ENCODE measurements around the gene PDE3B. TPM values are rescaled to one million over a fixed set of nuclear protein-coding genes. Genes with fewer than 3 reads are reported as not detected.
"Not testable (repeated sequence)": the region's sequence is repeated elsewhere in the genome, so short reads cannot be mapped to it uniquely, and the experiment has no call there.

Gene PDE3B
- polyA plus RNA-seq, 3 donors = 4.0 to 6.0 (median 5.2) TPM

- peak overlapping the region; percentile 90 to 97 (median 94) for H3K27ac Mint-ChIP-seq
These were observed 17.9 kb upstream of the PDE3B start for GRCh38 chr11:14625586-14626205.

GRCh38 chr11:14626650-14627049, 17.0 kb upstream of the PDE3B start:
- peak overlapping the region; percentile 72 to 97 (median 92) for H3K27ac Mint-ChIP-seq
- H3K27me3 Mint-ChIP-seq (ENCODE audit: low read depth in 3 of 3) = no peaks in the 10 kb centered on the region
- Histone ChIP-seq H3K27ac (ENCODE audit: low read depth in 1 of 2, low read length in 2 of 2) (peak overlapping the region in 1 of 2 donors; percentile 89), H3K9me3 (replicated peaks in 1 of 2; ENCODE audit: control insufficient read depth in 1 of 2, insufficient read depth in 1 of 2, low read length in 2 of 2) (no peaks in the 10 kb centered on the region), H3K9ac (ENCODE audit: insufficient read depth, low read length, poor library complexity, severe bottlenecking) (no peak overlapping the region), H3K4me1 (ENCODE audit: control insufficient read depth in 1 of 2, insufficient read depth in 2 of 2, low read length in 2 of 2) (peaks cover 38 to 50% of the 10 kb centered on the region in 2 donors), H3K4me2 (replicated peaks; ENCODE audit: extremely low read depth, low read length, poor library complexity, severe bottlenecking) (peak overlapping the region; percentile 79), H3K36me3 (replicated peaks in 1 of 2; ENCODE audit: control insufficient read depth in 1 of 2, insufficient read depth in 2 of 2, low read length in 2 of 2) (no peaks in the 10 kb centered on the region), H4K20me1 (ENCODE audit: insufficient read depth, low read length) (no peaks in the 10 kb centered on the region), H2AFZ (ENCODE audit: insufficient read depth, low read depth, low read length, poor library complexity, severe bottlenecking) (peak overlapping the region; percentile 14), H3K27me3 (ENCODE audit: control insufficient read depth in 2 of 2, insufficient read depth in 2 of 2, low read length in 2 of 2) (no peaks in the 10 kb centered on the region), H3K79me2 (ENCODE audit: insufficient read depth, low read length) (peaks cover 6% of the 10 kb centered on the region), H3K4me3 (replicated peaks in 1 of 3; ENCODE audit: low read depth in 2 of 3, low read length in 3 of 3) (peak overlapping the region in 1 of 3 experiments; percentile 68)
- H3K4me1 Mint-ChIP-seq = peaks cover 56% of the 10 kb centered on the region
- H3K4me3 Mint-ChIP-seq = no peak overlapping the region
- intact Hi-C loops (cut with micrococcal nuclease) = no loop called here
- 89% methylated on average over 1 of the region's 3 CpGs for WGBS (ENCODE audit: insufficient coverage)
- TF ChIP-seq, protein P1, sequence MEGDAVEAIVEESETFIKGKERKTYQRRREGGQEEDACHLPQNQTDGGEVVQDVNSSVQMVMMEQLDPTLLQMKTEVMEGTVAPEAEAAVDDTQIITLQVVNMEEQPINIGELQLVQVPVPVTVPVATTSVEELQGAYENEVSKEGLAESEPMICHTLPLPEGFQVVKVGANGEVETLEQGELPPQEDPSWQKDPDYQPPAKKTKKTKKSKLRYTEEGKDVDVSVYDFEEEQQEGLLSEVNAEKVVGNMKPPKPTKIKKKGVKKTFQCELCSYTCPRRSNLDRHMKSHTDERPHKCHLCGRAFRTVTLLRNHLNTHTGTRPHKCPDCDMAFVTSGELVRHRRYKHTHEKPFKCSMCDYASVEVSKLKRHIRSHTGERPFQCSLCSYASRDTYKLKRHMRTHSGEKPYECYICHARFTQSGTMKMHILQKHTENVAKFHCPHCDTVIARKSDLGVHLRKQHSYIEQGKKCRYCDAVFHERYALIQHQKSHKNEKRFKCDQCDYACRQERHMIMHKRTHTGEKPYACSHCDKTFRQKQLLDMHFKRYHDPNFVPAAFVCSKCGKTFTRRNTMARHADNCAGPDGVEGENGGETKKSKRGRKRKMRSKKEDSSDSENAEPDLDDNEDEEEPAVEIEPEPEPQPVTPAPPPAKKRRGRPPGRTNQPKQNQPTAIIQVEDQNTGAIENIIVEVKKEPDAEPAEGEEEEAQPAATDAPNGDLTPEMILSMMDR (IDR thresholded peaks at IDR 0.05) = no peak
- H3K9me3 Mint-ChIP-seq = peaks cover 0 to 6% (median 2%) of the 10 kb centered on the region in 7 donors
- H3K36me3 Mint-ChIP-seq = peaks cover 0 to 4% of the 10 kb centered on the region in 2 donors
- DNase-seq = no peak

More at GRCh38 chr11:14625586-14626205, 17.9 kb upstream of the PDE3B start:
- H3K79me2 ChIP-seq (ENCODE audit: insufficient read depth, low read length) = peaks cover 6% of the 10 kb centered on the region
- H3K9ac ChIP-seq (ENCODE audit: insufficient read depth, low read length, poor library complexity, severe bottlenecking) = peak overlapping the region; percentile 39
- intact Hi-C loops (cut with micrococcal nuclease) = no loop called here
- Mint-ChIP-seq H3K9me3 (peaks cover 0 to 2% (median 0%) of the 10 kb centered on the region in 7 donors), H3K4me1 (peaks cover 56% of the 10 kb centered on the region), H3K36me3 (peaks cover 0 to 4% of the 10 kb centered on the region in 2 donors), H3K27me3 (ENCODE audit: low read depth in 3 of 3) (no peaks in the 10 kb centered on the region), H3K4me3 (peak overlapping the region; percentile 41 to 88)
- TF ChIP-seq, protein P1 (IDR thresholded peaks at IDR 0.05) = no peak
- no peaks in the 10 kb centered on the region for H3K27me3 ChIP-seq (ENCODE audit: control insufficient read depth in 2 of 2, insufficient read depth in 2 of 2, low read length in 2 of 2)
- no peaks in the 10 kb centered on the region for H3K36me3 ChIP-seq (replicated peaks in 1 of 2; ENCODE audit: control insufficient read depth in 1 of 2, insufficient read depth in 2 of 2, low read length in 2 of 2)
- peak; percentile 33 to 81 (median 57) for DNase-seq
- peaks cover 38 to 50% of the 10 kb centered on the region in 2 donors for H3K4me1 ChIP-seq (ENCODE audit: control insufficient read depth in 1 of 2, insufficient read depth in 2 of 2, low read length in 2 of 2)
- peak overlapping the region; percentile 19 to 68 (median 48) for H3K4me3 ChIP-seq (replicated peaks in 1 of 3; ENCODE audit: low read depth in 2 of 3, low read length in 3 of 3)
- peak overlapping the region; percentile 79 for H3K4me2 ChIP-seq (replicated peaks; ENCODE audit: extremely low read depth, low read length, poor library complexity, severe bottlenecking)
- no CpG with 5 or more reads among the region's 3 CpGs for whole genome bisulfite sequencing (ENCODE audit: insufficient coverage)
- no peaks in the 10 kb centered on the region for H3K9me3 ChIP-seq (replicated peaks in 1 of 2; ENCODE audit: control insufficient read depth in 1 of 2, insufficient read depth in 1 of 2, low read length in 2 of 2)
- peak overlapping the region; percentile 72 to 89 for H3K27ac ChIP-seq (ENCODE audit: low read depth in 1 of 2, low read length in 2 of 2)
- H2AFZ ChIP-seq (ENCODE audit: insufficient read depth, low read depth, low read length, poor library complexity, severe bottlenecking) = peak overlapping the region; percentile 61
- no peaks in the 10 kb centered on the region for H4K20me1 ChIP-seq (ENCODE audit: insufficient read depth, low read length)

DNA sequence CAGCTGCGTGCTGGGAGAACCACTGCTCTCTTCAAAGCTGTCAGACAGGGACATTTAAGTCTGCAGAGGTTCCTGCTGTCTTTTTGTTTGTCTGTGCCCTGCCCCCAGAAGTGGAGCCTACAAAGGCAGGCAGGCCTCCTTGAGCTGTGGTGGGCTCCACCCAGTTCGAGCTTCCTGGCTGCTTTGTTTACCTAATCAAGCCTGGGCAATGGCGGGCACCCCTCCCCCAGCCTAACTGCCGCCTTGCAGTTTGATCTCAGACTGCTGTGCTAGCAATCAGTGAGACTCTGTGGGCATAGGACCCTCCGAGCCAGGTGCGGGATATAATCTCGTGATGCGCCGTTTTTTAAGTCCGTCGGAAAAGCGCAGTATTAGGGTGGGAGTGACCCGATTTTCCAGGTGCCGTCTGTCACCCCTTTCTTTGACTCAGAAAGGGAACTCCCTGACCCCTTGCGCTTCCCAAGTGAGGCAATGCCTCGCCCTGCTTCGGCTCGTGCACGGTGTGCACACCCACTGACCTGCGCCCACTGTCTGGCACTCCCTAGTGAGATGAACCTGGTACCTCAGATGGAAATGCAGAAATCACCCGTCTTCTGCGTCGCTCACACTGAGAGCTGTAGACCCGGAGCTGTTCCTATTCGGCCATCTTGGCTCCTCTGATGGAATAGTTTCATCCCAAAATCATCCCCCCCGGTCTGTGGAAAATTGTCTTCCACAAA, 9.9 kb upstream of the PDE3B start:
- H3K9me3 ChIP-seq (replicated peaks in 1 of 2; ENCODE audit: control insufficient read depth in 1 of 2, insufficient read depth in 1 of 2, low read length in 2 of 2); H3K36me3 ChIP-seq (replicated peaks in 1 of 2; ENCODE audit: control insufficient read depth in 1 of 2, insufficient read depth in 2 of 2, low read length in 2 of 2); H3K27ac ChIP-seq (ENCODE audit: low read depth in 1 of 2, low read length in 2 of 2); intact Hi-C loops (cut with micrococcal nuclease); H3K9ac ChIP-seq (ENCODE audit: insufficient read depth, low read length, poor library complexity, severe bottlenecking); H3K27me3 ChIP-seq (ENCODE audit: control insufficient read depth in 2 of 2, insufficient read depth in 2 of 2, low read length in 2 of 2); H4K20me1 ChIP-seq (ENCODE audit: insufficient read depth, low read length); H3K9me3 Mint-ChIP-seq; H3K79me2 ChIP-seq (ENCODE audit: insufficient read depth, low read length); H3K36me3 Mint-ChIP-seq; DNase-seq; H2AFZ ChIP-seq (ENCODE audit: insufficient read depth, low read depth, low read length, poor library complexity, severe bottlenecking); H3K4me3 ChIP-seq (replicated peaks in 1 of 3; ENCODE audit: low read depth in 2 of 3, low read length in 3 of 3); H3K4me2 ChIP-seq (replicated peaks; ENCODE audit: extremely low read depth, low read length, poor library complexity, severe bottlenecking); H3K27me3 Mint-ChIP-seq (ENCODE audit: low read depth in 3 of 3): not testable (repeated sequence)
- H3K4me1 Mint-ChIP-seq = peaks cover 42% of the 10 kb centered on the region
- WGBS (ENCODE audit: insufficient coverage) = no CpG with 5 or more reads among the region's 26 CpGs
- H3K4me1 ChIP-seq (ENCODE audit: control insufficient read depth in 1 of 2, insufficient read depth in 2 of 2, low read length in 2 of 2) = peaks cover 23 to 38% of the 10 kb centered on the region in 2 donors
- peak overlapping the region in 1 of 7 donors; percentile 26 for H3K27ac Mint-ChIP-seq
- H3K4me3 Mint-ChIP-seq = peak overlapping the region in 1 of 2 donors; percentile 71

Measured in CD14-positive monocyte (primary cell).